ENCODE measurements around the gene HOTAIR. TPM values are rescaled to one million over a fixed set of nuclear protein-coding genes. Genes with fewer than 3 reads are reported as not detected.

The HOTAIR gene
- total and polyA plus RNA-seq, 9 donors: 0.02 to 1.2 (median 0.28) TPM; not detected in 5

DNA sequence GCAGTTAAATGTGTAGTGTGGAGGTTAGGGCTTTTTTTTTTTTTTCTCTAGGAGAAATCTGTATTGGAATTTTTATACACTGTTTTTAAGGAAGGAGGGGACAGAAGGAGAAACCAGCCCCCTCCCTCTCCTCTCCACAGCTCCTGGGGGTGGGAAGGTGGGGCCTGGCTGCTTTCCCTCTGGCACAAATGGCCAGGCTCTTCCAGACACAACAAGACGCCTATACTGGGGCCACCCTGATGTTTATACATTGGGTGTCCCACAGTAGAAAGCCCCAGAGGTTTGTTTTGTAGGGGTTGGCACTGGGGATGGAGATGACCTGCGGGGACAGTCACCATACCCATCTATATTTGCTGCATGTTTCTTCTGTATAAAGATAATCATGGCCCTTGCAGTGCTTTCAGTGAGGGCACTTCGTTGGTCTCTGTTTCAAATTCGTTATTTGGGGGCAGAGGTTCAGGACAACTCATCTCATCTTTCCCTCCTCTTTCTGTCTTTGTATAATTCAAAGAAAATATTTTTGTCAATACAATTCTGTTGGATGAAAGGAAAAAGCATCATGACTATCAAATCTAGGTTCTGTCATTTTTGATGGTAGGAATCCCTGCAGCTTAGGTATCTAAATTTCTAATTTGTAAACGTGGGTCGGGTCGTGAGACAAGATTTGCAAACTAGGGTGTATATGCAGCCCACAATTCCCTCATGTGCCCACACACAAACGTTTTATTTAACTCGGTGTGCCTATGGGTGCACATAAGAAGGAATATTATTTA, 2.3 kb upstream of the HOTAIR start:
- Histone ChIP-seq H3K27ac (no peak overlapping the region), H3K4me3 (no peak overlapping the region), H3K36me3 (no peaks in the 10 kb centered on the region), H3K9me3 (no peaks in the 10 kb centered on the region), H3K4me1 (ENCODE audit: insufficient read depth) (peaks cover 2% of the 10 kb centered on the region), H3K27me3 (no peaks in the 10 kb centered on the region)
- no peak for DNase-seq
- intact Hi-C loops (cut with DNase I): no loop called here
- TF ChIP-seq, protein P1, sequence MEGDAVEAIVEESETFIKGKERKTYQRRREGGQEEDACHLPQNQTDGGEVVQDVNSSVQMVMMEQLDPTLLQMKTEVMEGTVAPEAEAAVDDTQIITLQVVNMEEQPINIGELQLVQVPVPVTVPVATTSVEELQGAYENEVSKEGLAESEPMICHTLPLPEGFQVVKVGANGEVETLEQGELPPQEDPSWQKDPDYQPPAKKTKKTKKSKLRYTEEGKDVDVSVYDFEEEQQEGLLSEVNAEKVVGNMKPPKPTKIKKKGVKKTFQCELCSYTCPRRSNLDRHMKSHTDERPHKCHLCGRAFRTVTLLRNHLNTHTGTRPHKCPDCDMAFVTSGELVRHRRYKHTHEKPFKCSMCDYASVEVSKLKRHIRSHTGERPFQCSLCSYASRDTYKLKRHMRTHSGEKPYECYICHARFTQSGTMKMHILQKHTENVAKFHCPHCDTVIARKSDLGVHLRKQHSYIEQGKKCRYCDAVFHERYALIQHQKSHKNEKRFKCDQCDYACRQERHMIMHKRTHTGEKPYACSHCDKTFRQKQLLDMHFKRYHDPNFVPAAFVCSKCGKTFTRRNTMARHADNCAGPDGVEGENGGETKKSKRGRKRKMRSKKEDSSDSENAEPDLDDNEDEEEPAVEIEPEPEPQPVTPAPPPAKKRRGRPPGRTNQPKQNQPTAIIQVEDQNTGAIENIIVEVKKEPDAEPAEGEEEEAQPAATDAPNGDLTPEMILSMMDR (IDR thresholded peaks at IDR 0.05): no peak
- TF ChIP-seq EP300 (IDR thresholded peaks at IDR 0.05): no peak
- no peak for TF ChIP-seq POLR2A (IDR thresholded peaks at IDR 0.05)
- 17 to 57% (median 17%) methylated on average over 9 of the region's 9 CpGs for WGBS, 3 donors

DNA sequence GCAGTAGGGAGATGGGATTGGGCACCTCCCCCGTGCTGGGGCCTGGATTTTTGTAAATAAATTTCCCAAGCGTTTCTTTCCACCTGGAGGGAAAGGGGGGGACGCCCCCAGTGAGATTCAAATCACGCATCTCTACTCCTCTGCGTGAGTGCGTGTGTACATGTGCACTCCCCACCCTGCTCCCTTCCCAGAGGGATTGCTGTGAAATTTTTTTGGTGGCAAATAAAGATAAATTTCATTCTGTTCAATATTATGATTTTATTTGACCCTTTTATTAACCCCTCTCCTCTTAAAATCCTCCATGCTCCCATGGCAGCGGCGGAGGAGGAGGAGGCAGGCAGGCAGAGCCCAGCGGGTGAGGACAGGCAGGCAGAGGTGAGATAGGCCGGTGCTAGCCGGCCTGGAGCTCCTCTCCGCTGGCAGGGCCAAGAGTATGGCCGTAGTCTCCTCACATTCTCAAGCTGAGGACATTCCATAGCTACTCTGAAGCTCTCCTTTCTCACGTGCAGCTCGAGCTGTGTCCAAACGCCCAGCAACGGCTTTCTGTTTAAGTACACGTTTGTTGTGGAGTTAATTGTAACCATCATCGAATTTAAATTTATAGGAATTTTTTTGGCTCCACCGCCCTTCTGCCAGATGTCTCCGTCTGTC, 1.5 kb upstream of the HOTAIR start:
- TF ChIP-seq EP300 (IDR thresholded peaks at IDR 0.05) (no peak), POLR2A (IDR thresholded peaks at IDR 0.05) (no peak)
- TF ChIP-seq, protein P1 (IDR thresholded peaks at IDR 0.05): no peak
- H3K27ac ChIP-seq: no peak overlapping the region
- no peaks in the 10 kb centered on the region for H3K36me3 ChIP-seq
- intact Hi-C loops (cut with DNase I): no loop called here
- 15 to 34% (median 16%) methylated on average over 21 of the region's 21 CpGs for WGBS, 3 donors
- H3K9me3 ChIP-seq: no peaks in the 10 kb centered on the region
- no peak for DNase-seq
- H3K4me3 ChIP-seq: no peak overlapping the region
- H3K4me1 ChIP-seq (ENCODE audit: insufficient read depth): peaks cover 2% of the 10 kb centered on the region
- no peaks in the 10 kb centered on the region for H3K27me3 ChIP-seq

DNA sequence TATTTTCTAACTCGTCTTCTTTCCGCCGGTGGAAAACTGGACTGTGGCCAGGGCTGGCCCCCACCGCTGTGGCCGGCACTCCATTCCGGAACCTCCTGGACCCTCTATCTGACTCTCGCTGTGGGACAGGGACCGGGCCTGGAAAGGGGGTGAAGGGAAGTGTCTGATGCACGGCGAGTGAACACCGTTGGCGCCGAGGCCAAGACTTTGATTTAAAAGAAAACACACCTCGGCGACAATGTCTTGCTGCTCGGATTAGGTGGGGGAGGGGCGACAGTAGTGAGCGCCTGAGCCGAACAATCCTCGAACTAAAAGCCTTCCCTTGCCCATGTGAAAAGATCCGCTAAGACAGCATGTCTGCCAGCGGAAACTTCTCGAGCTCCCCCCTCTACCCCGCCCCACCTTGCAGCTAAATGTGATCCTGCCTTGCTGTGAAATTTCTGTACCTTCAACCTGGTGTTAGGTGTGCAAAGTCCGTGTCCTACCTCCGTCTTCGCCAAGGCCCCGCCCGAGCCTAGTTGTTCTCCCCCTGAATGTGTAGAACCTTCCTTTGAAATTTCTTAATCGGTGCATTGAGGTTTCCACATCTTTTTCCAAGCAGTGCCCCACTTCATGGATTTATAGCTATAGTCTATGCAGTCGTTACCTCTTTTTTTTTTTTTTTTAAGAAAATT, 862 bp upstream of the HOTAIR start:
- intact Hi-C loops (cut with DNase I): no loop called here
- H3K4me3 ChIP-seq: no peak overlapping the region
- H3K36me3 ChIP-seq: no peaks in the 10 kb centered on the region
- no peaks in the 10 kb centered on the region for H3K27me3 ChIP-seq
- no peak overlapping the region for H3K27ac ChIP-seq
- 11 to 40% (median 12%) methylated on average over 31 of the region's 31 CpGs for WGBS, 3 donors
- DNase-seq: peak in 1 of 5 donors; percentile 36
- peaks cover 2% of the 10 kb centered on the region for H3K4me1 ChIP-seq (ENCODE audit: insufficient read depth)
- no peaks in the 10 kb centered on the region for H3K9me3 ChIP-seq
- TF ChIP-seq POLR2A (IDR thresholded peaks at IDR 0.05): no peak
- TF ChIP-seq, protein P1 (IDR thresholded peaks at IDR 0.05): no peak
- no peak for TF ChIP-seq EP300 (IDR thresholded peaks at IDR 0.05)

DNA sequence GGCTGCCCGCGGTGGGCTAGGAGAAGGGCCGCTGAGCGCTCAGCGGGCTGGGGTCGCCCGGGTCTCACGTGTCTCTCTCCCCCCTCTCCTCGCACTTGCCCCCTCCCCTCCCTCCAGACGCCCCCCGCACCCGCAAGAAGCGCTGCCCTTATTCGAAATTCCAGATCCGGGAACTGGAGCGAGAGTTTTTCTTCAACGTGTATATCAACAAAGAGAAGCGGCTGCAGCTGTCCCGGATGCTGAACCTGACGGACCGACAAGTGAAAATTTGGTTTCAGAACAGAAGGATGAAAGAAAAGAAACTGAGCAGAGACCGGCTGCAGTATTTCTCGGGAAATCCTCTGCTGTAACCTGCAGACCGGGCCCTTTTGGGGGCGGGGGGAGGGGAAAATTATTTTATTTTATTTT, 314 bp upstream of the HOTAIR start:
- H3K4me3 ChIP-seq: peak overlapping the region; percentile 31
- no peak for DNase-seq
- H3K27ac ChIP-seq: no peak overlapping the region
- H3K9me3 ChIP-seq: no peaks in the 10 kb centered on the region
- 3 to 4% (median 3%) methylated on average over 25 of the region's 25 CpGs for WGBS, 3 donors
- peaks cover 2% of the 10 kb centered on the region for H3K4me1 ChIP-seq (ENCODE audit: insufficient read depth)
- H3K27me3 ChIP-seq: no peaks in the 10 kb centered on the region
- no peaks in the 10 kb centered on the region for H3K36me3 ChIP-seq
- TF ChIP-seq EP300 (IDR thresholded peaks at IDR 0.05) (no peak), POLR2A (IDR thresholded peaks at IDR 0.05) (no peak)
- TF ChIP-seq, protein P1 (IDR thresholded peaks at IDR 0.05): no peak
- intact Hi-C loops (cut with DNase I): no loop called here
